Hematopoietic multipotent progenitor cell treated with erythropoietin and hydrocortisone succinate and interleukin-3 and kit ligand, for 17 days (in vitro differentiated cells): ENCODE measurements around the gene ITGA4.

Experiments
- DNase-seq: peaks from one replicate; pipeline ENCODE4 v3.0.0-alpha.2; 2015; ENCODE audit warnings: low spot score

The ITGA4 gene

DNA sequence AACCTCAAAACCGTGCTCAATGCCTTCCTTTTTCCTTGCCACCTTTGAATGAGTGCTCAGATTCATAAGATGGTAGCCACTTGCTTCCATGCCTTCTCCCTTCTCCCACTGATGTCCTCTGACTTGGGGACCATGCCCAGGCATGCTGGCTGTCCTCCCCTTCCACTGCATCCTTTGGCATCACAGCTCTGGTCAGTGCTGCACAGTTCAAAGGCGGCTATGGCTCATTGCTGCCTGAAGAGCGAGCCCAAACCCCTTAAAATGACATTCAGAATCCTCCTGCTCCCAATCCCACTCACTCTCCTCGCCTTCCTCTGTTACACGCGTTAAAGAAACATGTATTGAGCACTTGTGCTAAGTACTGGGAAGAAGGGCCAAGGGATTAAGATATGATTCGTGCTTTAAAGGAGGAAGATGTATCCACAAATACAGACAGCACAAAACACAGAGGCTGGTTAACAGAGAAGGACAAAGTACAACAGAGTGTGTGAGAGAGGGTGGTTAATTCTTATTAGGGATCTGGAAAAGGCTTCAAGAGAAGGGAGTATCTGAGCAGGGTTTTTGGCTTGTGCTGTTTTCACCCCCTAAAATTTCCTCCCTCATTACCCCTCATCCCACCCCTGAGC is 118.0 kb downstream of the ITGA4 start:
- DNase-seq = no peak

DNA sequence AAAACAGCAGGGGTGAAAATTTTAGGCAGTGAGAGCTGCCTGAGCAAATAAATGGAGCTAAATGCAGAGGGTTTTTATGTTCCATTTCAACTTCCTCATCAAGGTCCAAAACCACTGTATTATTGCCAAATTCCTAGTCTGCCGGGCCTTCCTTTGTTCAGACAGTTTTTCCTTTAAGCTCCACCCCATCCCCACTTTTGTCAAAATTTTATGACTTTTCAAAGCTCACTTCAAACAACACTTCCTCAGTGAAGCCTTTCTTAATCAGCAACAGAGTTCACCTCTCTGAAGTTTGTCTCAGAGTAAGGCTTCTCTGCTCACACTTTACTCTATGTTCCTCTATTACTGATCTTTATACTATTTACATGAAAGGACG is 118.5 kb downstream of the ITGA4 start:
- no peak for DNase-seq

DNA sequence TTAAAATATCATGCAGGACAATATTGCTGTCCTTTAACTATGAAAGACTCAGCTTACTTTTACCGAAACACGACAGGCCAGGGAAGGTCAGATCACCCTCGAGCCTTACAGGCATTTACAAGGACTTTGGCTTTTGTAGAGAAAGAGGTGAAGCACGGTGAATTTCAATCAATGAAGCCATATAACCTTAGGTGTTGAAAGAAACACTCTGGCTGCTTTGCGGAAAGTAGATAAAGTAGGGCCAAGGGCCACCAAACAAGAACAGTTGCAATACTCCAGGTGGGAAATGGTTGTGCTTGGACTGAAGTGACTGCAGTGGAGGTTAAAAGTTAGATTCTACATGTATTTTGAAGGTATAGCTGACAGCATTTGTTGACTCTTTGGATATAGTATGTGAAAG is 119.2 kb downstream of the ITGA4 start:
- no peak for DNase-seq

DNA sequence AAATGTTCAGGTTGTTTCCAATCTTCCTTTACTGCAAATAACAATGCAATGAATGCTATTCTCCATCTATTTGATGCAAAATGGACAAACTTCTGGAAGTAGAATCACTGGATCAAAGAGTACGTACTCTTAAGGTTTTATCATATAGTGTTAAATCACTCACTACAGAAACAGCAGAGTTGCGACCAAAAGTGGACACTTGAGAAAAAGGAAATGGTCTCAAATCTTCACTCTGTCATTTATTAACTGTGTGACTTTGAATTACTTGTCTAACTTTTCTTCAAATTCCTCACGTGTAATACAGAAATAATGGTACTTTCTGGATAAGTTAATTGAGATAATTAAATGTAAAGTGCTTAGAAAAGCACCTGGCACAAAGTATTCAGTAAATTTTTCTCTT is 121.6 kb downstream of the ITGA4 start:
- no peak for DNase-seq

DNA sequence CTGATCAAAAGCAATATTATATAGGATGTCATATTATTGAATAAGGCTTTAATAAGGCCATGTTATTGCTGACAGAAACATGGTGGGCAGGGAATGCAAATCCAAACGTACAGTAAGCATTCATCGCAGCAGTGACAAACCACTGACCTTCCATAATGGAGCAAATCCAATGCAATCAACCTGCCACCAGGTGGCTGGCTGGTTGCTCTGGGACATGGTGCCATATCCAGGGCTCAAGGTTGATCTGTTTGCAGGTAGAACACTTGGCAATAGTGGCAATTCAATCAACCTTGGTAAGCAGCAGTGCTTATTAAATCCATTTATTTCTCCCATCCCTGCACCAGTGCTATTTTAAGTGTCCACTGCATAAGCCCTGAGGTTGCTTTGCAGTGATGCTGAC is 124.3 kb downstream of the ITGA4 start:
- DNase-seq = no peak

DNA sequence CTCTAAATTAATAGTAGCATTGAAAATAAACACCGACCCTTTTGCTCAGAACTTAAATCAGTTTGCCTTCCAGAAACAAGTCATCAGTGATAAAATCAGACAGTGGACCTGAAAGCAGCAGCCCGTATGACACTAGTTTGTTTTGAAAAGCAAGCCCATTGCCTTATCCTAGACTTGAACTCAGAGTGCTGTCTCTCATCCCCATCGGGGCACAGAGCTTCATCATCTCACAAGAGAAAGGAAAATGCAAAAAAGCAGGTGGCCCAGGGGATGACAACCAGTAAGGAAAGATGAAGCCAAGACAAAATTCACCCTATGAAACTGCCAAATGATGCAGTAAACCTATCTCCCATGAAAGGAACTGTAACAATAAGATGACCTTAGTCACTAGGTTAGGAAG is 128.5 kb downstream of the ITGA4 start:
- DNase-seq = no peak
